Measurements from ENCODE around the gene IL37.
"Not testable (repeated sequence)": the region's sequence is repeated elsewhere in the genome, so short reads cannot be mapped to it uniquely, and the experiment has no call there.

The IL37 gene

DNA sequence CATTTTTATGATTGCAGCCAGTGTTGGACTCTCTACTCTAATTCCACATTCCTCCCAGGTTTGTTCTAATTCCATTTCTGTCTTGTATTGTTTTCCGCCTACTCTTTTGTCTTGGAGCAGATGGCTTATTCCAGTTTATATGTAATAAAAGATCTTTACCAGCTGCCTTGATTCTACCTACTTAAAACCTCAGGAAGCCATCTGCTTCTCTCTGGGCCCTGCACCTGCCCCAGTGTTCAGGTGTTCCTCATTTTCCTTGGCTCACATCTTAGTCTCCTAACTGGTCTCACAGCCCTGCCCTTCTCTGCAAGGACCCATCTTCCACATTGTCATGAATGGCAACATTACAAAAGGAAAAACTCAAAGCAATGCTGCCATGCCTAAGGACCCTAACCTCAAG lies 21.0 kb upstream of the IL37 start:
- no peak for DNase-seq (ENCODE audit: low spot score)

DNA sequence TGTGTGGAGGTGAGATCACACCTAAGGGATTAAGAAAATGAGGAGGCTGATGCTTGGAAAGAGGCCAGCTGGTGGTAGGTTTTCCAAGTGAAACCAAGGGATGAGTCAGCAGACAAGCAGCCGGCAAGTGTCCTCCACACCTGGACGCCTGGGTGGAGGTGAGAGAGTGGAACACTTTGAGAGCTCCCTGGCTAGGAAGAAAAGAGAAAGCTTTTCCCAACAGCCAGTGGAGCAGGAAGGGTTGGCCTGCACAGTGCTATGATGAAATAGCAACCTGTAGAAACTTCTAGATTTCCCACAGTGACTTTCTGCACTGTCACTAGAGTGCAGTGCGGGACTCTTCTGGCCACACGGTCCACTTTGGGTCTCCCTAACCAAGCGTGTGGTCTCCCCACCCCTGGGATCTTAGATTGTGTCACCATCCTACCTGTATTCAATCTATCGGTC lies 19.6 kb upstream of the IL37 start:
- no peak for DNase-seq (ENCODE audit: low spot score)

DNA sequence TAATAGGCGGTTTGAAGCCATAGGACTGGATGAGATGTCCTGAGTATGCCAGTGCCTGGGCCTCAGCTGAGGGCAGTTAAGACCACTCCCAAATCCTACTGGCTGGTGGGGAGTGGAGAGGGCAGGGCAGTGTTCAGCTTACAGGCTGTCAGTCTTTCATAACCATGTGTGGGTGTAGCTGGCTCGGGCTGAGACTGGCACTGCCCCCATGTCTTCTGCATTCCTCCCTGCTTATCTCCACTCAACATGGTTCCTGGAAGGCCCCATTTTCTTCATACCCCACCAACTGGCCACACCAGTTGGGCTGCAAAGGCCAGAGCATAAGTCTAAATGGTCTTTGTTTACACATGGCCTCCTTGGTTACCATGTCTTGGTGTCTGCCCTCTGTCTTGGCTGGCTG lies 17.2 kb upstream of the IL37 start:
- no peak for DNase-seq (ENCODE audit: low spot score)

DNA sequence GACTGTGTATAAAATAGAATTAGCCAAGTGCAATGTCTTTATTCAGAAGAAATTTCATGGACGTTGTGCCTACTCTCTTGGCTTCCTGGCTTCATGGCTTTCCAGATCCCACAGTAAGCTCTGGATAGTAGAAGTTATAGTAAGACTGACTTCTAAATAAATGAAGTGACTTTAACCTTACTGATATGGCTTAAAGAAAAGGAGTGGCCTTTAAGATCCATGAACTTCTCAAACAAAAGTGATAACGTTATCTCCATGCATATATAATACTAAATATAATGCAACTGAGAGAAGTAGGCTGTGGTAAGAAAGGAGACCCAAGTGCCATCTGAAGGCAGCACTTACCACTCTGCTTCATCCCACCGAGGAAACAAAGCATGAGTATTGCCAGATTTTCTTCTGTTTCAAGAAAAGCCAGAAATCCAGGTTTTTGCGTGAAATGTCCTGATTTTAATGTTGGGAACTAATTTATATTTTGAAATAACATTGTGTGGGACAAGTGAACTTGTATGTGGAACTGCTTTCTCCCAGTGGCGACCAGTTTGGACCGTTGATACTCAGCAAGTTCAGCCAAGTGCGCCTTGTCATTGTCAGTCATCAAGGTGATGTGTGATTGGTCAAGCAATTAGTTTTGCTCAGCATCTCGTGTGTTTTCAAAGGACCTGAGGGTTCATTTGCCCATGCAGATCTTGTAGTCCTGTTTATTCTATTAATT lies 13.9 kb upstream of the IL37 start:
- no peak for DNase-seq (ENCODE audit: low spot score)

DNA sequence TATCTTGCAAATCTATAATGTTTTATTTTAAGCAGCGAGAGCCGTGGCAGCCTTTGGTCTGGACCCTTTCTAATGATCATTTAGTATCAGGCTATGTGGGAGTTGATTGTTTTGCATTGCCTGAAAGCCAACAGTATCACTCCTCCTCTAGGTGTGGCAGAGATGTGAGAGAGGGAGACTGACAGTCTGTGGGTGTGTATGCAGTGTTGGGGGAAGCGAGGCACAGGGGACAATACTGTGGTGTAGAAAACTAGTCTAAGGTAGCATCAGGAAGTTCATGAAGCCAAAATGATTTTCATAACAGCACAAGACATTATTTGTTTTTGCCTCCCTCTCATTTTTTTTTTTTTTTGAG lies 13.4 kb upstream of the IL37 start:
- no peak for DNase-seq (ENCODE audit: low spot score)

DNA sequence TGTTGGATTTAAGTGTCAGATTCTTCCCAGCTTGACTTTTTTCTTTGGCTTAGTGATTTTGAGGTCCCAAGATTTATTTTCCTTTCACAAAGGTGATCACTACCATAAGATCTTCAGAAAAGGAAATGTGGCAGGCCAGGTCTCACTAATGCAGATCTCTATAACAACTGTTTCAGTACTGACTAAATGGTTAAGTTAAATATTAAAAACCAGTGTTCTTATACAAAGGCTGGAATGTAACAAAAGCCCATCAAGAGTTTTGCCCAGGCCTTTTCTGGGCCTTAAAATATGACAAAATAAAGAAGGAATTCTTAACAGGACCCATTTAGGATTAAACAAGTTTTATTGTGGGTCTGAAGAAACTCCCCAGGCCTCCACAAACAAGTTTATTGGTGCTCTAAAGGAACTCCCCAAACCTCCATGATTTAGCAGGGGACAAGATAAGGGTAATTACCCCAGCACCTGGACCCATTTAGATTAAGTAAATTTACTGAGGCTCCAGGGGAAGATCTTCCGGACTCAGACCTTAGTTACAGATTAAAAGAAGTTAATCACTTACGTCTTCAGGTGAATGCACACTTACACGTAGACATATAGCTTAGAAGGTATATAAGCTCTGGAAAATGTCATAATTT lies 9.4 kb upstream of the IL37 start:
- not testable (repeated sequence) for DNase-seq (ENCODE audit: low spot score)

DNA sequence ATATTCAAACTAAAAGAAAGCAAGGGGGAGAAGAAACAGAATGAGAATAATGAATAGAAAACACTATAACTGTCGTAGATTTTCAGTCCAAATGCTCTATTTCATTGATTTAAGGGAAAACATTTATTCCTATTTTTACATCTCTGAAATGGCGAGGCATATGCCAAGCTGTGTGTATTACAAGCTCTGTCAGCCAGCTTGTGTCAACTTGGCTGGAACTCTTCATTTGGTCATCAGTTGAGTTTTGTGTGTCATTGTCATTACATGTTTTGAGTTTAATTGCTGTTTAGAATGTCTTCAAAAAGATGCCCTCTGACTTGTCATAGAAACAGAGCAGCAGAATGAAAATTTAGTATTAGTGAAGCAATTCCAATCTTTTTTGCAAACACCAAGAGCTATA lies 8.1 kb upstream of the IL37 start:
- no peak for DNase-seq (ENCODE audit: low spot score)

DNA sequence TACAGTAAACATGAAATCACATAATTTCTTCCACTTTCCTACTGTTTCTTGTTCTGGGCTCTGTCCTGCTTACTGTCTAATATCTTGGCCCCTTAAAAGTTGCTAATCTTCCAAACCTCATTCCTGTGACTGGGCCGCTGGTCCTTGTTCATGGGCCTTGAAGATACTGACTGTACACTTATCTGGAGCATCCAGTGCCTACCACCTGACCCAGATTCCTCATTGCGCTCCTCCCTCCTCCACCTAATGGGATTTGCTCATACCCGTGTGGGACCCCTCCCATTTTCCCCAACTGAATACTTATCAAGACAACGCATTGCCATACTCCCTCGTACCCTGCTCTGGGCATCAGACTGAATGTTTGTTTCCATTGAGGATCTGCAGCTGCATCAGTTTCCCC lies 6.1 kb upstream of the IL37 start:
- no peak for DNase-seq (ENCODE audit: low spot score)

DNA sequence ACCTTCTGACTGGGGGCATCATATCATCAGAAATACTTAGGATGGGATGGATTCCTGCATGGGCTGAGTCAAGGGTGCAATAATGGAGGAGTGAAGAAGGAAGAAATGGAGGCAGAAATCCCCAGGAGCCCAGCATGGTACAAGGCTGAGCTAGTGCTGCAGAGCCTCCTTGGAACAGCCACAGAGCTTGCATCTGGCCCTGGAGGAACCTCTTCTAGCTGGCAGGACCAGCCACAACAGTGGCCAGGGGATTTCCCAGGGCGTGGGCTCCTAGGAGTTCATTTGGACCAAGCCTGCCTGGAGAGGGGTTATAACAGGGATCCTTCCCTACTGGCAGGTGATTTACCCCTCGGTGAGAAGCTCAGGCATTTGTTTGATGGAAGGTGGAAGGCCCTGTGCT lies 4.7 kb upstream of the IL37 start:
- DNase-seq (ENCODE audit: low spot score) = no peak

DNA sequence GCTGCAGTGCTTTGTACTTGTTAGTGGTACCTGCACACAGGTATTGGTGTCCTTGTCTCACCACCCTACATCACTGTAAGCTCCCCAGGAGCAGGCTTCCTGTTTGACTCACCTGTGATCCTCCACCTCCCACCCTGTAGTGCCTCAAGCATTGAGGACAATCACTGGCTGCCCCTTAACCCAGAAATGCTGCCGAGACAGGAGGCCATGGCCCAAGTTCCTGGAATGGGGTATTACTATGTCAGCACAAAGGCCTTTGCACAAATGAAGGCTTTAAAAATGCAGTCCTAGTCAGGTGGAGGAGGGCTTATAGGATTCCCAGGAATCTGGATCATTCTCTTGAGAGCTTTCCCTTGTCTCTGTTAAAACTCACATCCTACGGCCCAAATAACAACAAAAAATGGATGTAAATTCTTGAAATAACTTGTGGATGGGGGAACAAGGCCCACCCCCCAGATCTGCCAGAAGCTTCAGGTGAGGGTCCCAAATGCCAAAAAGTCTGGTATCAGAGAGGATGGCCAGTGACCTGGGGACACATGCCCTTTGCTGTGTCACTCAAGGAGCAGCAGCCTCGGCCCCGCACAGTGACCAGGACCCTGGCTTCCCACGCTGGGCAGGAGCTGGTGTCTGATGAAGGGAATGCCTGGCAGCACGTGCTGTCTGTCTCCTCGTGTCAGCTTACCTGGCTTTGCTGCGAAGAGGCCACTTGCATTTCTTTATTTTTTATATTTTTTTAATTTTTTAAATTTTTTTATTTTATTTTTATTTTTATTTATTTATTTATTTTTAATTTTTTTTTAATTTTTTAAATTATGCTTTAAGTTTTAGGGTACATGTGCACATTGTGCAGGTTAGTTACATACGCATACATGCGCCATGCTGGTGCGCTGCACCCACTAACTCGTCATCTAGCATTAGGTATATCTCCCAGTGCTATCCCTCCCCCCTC lies 3.7 kb upstream of the IL37 start:
- DNase-seq (ENCODE audit: low spot score) = no peak

DNA sequence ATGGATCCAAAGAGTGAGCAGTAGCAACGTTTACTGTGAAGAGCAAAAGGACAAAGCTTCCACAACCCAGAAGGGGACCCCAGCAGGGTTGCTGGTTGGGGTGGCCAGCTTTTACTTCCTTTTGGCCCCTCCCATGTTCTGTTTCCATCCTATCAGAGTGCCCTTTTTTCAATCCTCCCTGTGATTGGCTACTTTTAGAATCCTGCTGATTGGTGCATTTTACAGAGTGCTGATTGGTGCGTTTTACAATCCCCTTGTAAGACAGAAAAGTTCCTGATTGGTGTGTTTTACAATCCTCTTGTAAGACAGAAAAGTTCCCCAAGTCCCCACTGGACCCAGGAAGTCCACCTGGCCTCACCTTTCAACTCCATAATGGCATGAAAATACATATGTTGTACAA lies 2.4 kb upstream of the IL37 start:
- DNase-seq (ENCODE audit: low spot score) = not testable (repeated sequence)

DNA sequence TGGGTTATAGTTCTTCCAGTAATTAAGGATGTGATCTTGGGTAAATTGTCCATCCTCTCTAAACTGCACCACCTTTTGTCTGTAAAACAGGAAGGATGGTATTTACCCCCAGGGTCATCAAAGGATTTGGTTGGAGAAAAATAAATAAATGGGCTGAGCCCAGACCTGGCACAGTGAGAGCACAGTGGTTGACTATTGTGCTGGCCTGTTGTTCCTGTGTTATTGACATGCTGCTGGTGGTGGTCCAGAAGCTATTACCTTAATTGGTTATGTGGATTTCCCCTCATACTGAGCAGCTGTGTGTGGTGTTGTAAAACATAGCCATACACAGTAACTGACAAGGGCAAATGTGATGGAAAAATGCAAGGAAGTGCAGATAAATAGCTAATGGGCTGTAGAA lies 746 bp upstream of the IL37 start:
- no peak for DNase-seq (ENCODE audit: low spot score)

DNA sequence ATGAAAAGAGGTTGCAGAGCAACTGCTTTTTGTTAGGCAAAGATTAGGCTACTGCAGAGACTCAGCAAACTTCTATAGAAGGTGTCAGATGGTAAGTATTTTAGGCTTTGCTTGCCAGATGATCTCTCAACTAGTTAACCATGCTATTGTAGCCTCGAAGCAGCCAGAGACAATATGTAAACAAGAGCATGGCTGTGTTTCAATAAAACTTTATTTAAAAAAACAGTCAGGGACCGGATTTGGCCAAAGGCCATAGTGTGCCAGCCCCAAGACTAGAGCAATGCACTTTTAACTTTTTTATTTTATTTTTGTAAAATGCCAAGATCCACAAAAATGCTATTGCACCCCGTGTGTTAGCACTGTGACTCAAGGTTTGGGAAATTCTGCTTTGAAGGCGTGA lies 1.4 kb downstream of the IL37 start:
- DNase-seq (ENCODE audit: low spot score) = no peak

DNA sequence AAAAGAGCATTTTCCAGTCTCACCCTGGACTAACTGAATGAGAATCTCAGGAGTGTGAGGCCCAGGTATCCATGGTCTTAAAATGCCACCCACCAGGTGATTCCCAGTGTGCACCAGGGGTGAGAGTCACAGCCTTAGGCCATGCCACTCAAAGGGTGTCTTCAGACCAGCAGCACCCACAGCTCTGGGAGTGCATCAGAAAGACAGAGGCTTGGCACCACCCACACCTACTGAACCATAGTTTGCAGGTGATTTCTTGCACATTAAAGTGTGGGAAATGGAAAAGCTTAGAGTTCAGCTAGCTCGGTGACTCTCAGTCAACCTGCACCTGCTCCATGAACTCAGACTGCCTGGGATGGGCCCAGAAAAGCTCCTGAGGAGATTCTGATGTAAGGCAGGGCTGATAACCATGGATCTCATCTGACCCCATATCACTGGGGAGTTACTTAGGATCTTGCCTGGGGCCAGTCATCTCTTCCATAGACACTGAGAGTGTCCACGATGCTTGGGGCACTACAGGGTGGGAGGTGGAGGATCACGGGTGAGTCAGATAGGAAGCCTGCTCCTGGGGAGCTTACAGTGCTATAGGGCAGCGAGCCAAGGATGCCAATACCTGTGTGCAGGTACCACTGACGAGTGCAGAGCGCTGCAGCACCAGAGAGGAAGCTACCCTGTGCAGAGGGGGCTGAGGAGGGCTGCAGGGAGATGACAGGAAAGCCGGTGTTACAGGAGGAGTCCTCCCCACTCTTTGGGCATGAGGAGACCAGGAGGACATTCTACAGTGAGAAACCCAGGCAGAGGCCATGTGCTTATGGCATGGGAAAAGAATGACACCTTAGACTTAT lies 4.6 kb downstream of the IL37 start:
- DNase-seq (ENCODE audit: low spot score) = no peak

DNA sequence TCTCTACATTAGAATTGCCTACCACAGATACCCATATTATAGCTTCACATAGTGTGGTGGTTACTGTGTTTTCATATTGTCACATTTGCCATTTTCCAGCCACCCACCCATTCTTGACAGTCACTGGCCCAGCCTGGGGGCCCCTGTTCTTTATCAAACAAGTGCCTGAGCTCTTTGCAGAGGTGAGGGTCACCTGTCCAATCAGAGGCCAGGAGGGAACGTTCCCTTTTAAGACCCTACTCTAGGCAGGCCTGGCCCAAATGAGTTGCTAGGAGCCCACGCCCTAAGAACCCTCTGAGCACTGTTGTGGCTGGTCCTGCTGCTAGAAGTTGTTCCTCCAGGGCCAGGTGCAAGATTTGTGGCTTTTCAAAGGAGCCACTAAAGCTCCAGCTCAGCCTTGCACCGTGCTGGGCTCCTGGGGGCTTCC lies 5.2 kb downstream of the IL37 start:
- no peak for DNase-seq (ENCODE audit: low spot score)

DNA sequence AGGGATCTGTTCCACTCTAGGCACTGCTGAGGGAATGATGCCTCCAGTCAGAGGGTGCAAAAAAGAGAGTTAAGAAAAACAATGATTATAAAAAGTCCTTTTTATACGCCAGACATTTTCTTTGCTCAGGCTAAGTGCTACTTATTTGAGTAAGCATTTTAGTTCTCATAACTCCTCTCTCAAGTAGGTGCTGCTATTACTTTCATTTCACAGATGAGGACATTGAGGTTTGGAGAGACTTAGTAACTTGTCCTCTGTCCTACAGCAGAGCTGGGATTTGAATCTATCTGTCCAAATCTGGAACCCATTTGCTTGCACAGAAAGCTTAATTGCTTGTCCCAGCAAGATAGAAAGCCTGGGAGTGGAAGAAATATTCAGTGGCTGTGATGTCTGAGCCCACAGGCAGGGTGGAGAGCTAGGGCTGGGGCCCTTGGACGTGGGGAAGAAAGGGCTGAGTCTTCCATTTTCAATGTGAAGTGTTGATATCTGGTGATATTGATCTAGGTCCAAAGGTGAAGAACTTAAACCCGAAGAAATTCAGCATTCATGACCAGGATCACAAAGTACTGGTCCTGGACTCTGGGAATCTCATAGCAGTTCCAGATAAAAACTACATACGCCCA lies 5.8 kb downstream of the IL37 start:
- DNase-seq (ENCODE audit: low spot score) = no peak

DNA sequence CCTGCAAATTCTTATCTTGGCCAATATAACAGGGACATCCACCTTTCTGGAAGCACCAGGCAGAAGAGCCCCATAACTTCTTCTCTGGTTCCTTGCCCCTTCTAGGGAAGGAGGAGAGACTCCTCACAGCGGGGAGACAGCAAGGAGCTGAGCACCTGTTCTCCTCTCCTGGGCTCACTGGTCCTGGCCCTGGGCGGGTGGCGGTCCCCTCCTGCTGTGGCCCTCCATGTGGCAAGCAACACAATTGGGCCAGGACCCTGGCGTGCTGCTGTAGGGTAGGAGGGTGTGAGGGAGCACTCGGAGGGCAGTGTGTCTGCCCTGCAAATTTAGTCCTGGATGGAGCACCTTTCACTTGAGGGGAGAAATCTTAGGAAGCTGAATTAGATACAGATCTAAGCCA lies 6.9 kb downstream of the IL37 start:
- no peak for DNase-seq (ENCODE audit: low spot score)

DNA sequence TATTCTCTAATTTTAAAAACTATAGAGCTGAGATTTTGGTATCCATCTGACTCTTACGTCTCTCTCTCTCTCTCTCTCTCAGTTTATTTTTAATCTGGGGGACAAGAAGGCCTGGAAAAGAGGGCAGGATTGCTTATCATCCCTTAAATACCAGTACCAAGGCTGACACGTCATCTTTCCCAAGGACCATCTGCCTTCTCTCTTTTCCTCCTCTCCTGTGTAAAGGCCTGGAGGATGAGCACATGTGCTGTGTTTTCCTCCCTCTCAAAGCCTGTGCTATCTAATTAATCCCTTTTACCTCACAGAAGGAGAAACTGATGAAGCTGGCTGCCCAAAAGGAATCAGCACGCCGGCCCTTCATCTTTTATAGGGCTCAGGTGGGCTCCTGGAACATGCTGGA lies 7.3 kb downstream of the IL37 start:
- DNase-seq (ENCODE audit: low spot score) = no peak

DNA sequence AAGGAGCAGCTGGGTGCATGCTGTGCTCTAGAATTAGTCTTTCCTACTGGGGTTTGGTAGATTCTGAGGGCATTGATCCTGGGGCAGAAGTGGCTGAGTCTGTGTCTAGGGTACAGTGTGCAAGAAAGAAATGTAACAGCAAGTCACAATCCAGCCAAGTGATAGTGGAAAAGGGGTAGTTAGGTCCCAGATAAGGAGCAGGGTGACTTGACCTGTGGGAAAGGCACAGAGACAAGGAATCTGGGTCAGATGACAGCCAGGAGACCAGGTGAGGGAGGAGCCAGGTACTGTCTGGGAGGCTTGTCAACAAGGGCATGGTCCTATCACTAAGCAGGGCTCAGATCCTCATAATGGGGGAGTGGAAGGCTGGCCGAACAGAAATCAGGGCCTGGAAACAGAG lies 8.1 kb downstream of the IL37 start:
- DNase-seq (ENCODE audit: low spot score) = no peak

DNA sequence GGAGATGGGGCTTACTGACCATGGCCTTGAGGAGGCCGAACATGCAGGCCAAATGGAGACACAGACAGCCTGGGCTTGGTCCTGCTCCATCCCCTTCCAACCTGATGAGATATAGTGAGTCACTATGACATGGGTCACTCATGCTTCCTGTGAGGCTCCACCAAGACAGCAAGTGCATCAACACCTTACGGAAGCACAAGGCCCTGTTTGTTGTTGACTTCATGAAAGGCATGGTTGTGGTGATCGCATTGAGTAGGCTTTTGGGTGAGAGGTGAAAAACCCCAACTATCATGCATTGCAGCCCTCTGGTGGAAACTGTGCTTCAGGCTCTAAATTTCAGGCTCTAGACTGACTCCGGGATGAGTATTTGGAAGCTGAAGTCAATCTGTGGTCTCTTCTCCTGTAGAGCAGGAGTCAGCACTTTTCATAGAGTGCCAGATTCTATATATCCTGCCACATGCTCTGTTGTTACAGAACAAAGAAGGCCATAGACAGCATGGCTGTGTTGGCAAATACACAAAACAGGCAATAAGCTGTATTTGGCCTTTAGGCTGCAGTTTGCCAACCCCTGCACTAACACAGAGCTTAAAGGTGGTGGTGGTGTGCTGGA lies 10.1 kb downstream of the IL37 start:
- no peak for DNase-seq (ENCODE audit: low spot score)

DNA sequence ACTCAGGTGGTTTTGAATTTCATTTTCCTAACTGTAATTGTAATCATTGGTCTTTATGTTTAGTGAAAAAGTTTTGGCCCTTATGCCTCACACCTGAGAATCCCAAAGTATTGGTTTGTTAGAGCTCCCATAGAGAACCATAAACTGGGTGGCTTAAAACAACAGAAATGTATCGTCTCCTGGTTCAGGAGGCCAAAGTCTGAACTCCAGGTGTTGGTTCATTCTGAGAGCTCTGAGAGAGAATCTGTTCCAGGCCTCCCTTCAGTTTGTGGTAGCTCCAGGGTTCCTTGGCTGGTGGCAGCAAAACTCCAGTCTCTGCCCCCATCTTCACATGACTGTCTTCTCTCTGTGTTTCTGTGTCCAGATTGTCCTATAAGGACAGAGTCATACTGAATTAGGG lies 11.0 kb downstream of the IL37 start:
- DNase-seq (ENCODE audit: low spot score) = no peak

All from pons (tissue), 1 donor.